AG10803 (cell line): ENCODE measurements around the gene PACSIN2.
"Not testable (repeated sequence)": the region's sequence is repeated elsewhere in the genome, so short reads cannot be mapped to it uniquely, and the experiment has no call there.

Experiments
- DNase-seq: peaks from one replicate; pipeline ENCODE4 v3.0.0; 2010; ENCODE audit warnings: low read depth
- H3K4me3 ChIP-seq: 2 replicates; pipeline ENCODE4 v1.5.1; 2011; ENCODE audit warnings: mild to moderate bottlenecking, low read length, control low read depth
- CTCF ChIP-seq: conservative IDR thresholded peaks from 2 replicates; pipeline ENCODE4 v1.5.1; 2011; ENCODE audit warnings: mild to moderate bottlenecking, low read length, control low read depth, inconsistent platforms

Gene PACSIN2

GRCh38 chr22:42924436-42924835 is 90.5 kb downstream of the PACSIN2 start:
- no peak for DNase-seq
- no peak for TF ChIP-seq CTCF
- no peak overlapping the region for H3K4me3 ChIP-seq

GRCh38 chr22:42922374-42923191 is 92.4 kb downstream of the PACSIN2 start:
- TF ChIP-seq CTCF, result no peak
- no peak overlapping the region for H3K4me3 ChIP-seq
- DNase-seq, result no peak

GRCh38 chr22:42920101-42920820 is 94.7 kb downstream of the PACSIN2 start:
- DNase-seq, result peak; percentile 93
- no peak for TF ChIP-seq CTCF
- no peak overlapping the region for H3K4me3 ChIP-seq

- DNase-seq, result peak; percentile 59
- no peak overlapping the region for H3K4me3 ChIP-seq
- no peak for TF ChIP-seq CTCF
Measured at GRCh38 chr22:42919199-42919598, 95.8 kb downstream of the PACSIN2 start.

- H3K4me3 ChIP-seq, result no peak overlapping the region
- no peak for DNase-seq
- TF ChIP-seq CTCF, result no peak
Measured at GRCh38 chr22:42918500-42918899, 96.4 kb downstream of the PACSIN2 start.

- not testable (repeated sequence) for DNase-seq, H3K4me3 ChIP-seq
Measured at GRCh38 chr22:42917358-42917757, 97.6 kb downstream of the PACSIN2 start.

- no peak for DNase-seq
- no peak overlapping the region for H3K4me3 ChIP-seq
- no peak for TF ChIP-seq CTCF
Measured at GRCh38 chr22:42915980-42916765, 98.8 kb downstream of the PACSIN2 start.
